Measurements from ENCODE around the gene STAT2. TPM values are rescaled to one million over a fixed set of nuclear protein-coding genes. Genes with fewer than 3 reads are reported as not detected.
"Not testable (repeated sequence)": the region's sequence is repeated elsewhere in the genome, so short reads cannot be mapped to it uniquely, and the experiment has no call there.

STAT2 gene
- total and polyA plus RNA-seq, 12 donors: 45.3 to 197 (median 98.9) TPM

DNA sequence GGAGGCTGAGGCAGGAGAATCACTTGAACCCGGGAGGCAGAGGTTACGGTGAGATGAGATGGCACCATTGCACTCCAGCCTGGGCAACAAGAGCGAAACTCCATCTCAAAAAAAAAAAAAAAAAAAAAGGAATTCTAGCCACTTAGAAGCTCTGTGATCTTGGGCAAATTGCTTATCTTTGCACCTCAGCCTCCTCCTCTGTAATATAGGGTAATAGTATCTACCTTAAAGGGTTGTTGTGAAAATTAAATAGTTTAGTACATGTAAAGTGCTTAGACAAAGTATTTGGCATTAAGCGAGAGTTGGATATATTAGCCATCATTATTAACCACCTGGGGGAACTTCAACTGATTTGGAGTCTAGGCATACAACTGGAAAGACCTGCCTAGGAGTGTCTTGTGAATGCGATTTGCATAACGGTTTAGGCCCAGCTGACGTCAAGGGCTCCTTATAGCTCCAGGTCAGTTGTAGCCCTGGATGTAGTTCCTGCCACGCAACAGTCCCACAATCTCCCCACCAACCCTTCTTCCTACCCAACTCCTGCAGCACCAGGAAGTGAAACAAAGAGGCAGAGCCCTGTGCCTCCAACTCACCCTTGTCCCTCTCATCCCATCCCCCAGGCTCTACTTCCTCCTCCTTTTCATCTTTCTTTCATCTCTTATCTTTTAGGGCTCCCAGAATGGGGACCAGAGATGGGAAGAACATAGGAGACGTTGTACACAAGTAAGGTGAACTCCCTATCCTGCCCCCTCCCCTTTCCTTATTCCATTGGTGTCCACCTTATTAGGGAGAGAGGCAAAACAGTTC, 23.3 kb downstream of the STAT2 start:
- intact Hi-C loops (cut with DNase I): no loop called here
- H3K4me3 ChIP-seq: no peak overlapping the region
- H3K27ac ChIP-seq: peak overlapping the region in 1 of 5 donors; percentile 21
- H3K4me1 ChIP-seq (replicated peaks in 1 of 2): peaks cover 7 to 24% of the 10 kb centered on the region in 2 donors
- H3K27me3 ChIP-seq: no peaks in the 10 kb centered on the region
- H3K36me3 ChIP-seq (replicated peaks in 1 of 2): no peaks in the 10 kb centered on the region
- DNase-seq: peak in 2 of 7 donors; percentile 32 to 40
- TF ChIP-seq, protein P1, sequence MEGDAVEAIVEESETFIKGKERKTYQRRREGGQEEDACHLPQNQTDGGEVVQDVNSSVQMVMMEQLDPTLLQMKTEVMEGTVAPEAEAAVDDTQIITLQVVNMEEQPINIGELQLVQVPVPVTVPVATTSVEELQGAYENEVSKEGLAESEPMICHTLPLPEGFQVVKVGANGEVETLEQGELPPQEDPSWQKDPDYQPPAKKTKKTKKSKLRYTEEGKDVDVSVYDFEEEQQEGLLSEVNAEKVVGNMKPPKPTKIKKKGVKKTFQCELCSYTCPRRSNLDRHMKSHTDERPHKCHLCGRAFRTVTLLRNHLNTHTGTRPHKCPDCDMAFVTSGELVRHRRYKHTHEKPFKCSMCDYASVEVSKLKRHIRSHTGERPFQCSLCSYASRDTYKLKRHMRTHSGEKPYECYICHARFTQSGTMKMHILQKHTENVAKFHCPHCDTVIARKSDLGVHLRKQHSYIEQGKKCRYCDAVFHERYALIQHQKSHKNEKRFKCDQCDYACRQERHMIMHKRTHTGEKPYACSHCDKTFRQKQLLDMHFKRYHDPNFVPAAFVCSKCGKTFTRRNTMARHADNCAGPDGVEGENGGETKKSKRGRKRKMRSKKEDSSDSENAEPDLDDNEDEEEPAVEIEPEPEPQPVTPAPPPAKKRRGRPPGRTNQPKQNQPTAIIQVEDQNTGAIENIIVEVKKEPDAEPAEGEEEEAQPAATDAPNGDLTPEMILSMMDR (IDR thresholded peaks at IDR 0.05): no peak
- TF ChIP-seq POLR2A (IDR thresholded peaks at IDR 0.05): no peak
- WGBS, 4 donors: 75 to 85% (median 76%) methylated on average over 9 of the region's 9 CpGs
- no peaks in the 10 kb centered on the region for H3K9me3 ChIP-seq (replicated peaks in 1 of 3)

DNA sequence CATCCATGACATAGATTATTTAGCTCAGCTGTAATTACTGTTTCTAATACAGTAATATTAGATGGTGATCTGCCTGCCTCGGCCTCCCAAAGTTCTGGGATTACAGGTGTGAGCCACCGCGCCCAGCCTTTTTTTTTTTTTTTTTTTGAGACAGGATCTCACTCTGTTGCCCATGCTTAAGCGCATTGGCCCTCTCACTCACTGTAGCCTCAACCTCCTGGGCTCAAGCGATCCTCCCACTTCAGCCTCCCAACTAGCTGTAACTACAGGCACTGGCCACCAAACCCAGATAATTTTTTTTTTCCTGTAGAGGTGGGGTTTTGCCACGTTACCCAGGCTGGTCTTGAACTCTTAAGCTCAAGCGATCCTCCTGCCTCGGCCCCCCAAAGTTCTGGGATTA, 24.4 kb downstream of the STAT2 start:
- WGBS, 4 donors: 94 to 96% (median 95%) methylated on average over 7 to 8 of the region's 8 CpGs
- H3K9me3 ChIP-seq (replicated peaks in 1 of 3); H3K36me3 ChIP-seq (replicated peaks in 1 of 2); H3K27me3 ChIP-seq; H3K27ac ChIP-seq; H3K4me3 ChIP-seq; DNase-seq; intact Hi-C loops (cut with DNase I): not testable (repeated sequence)
- peaks cover 7 to 24% of the 10 kb centered on the region in 2 donors for H3K4me1 ChIP-seq (replicated peaks in 1 of 2)

DNA sequence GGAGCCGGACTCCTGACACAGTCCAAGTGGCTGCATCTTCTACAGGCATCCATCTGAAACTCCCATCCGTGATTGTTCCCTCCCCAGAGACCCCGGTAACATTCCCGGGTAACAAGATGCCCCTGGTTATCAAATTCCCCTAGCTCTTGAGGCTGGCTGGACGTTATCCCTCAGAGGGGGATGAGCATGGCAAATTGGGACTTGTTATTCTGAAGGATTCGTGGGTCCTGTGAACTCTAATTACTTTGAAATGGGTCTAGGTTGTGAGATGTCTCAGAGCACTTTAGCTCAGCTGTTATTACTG, 25.5 kb downstream of the STAT2 start:
- H3K4me3 ChIP-seq: peak overlapping the region; percentile 12 to 57 (median 37)
- H3K4me1 ChIP-seq (replicated peaks in 1 of 2): peaks cover 7 to 24% of the 10 kb centered on the region in 2 donors
- intact Hi-C loops (cut with DNase I): no loop called here
- TF ChIP-seq, protein P1 (IDR thresholded peaks at IDR 0.05): no peak
- no peak for TF ChIP-seq POLR2A (IDR thresholded peaks at IDR 0.05)
- H3K27me3 ChIP-seq: no peaks in the 10 kb centered on the region
- peak overlapping the region; percentile 85 to 96 (median 87) for H3K27ac ChIP-seq
- no peaks in the 10 kb centered on the region for H3K9me3 ChIP-seq (replicated peaks in 1 of 3)
- DNase-seq: no peak
- 7 to 10% (median 8%) methylated on average over 6 of the region's 6 CpGs for WGBS, 4 donors
- H3K36me3 ChIP-seq (replicated peaks in 1 of 2): no peaks in the 10 kb centered on the region

DNA sequence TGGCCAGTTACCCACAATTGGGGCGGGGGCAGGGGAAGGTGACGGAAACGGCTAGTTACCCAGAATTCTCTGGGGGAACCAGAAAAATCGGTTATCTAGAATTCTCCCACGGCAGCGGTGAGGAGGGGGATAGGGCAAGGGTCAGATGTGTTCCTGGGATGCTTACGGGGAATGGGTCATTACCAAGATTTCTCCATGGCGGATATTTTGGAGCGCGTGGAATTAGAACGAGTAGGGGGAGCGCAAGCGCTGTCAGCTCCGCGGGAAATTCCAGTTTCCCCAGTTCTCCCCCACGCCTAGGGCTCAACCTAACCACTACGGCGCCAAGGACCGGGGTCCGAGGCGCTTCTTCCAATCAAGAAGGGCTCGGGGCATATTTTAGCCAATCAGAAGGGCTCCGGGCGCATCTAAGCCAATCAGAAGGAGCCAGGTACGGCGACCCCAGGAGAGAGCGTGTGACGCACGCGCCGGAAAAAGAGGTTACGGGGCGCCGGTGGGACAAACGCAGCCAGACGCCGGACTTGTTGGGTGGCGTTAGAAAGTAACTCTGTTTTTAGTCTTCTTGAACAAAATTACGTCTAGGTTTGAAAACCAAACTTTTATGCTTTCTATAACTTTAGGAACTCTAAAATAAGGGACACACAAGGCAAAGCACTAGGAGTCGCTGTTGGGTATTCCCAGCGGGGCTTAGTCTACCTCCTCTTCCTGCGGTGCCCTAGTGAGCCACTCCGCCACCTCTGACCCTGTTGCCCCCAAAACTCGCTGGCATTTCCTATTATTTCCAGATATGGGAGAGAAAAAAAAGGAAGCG, 26.0 kb downstream of the STAT2 start, which contains the start of gene PAN2:
PAN2 (minus strand) TSS at position 322 of the 811 bp plus-strand sequence. CDS start 906 bp downstream, outside the sequence.
- H3K36me3 ChIP-seq (replicated peaks in 1 of 2): no peaks in the 10 kb centered on the region
- H3K4me1 ChIP-seq (replicated peaks in 1 of 2): peaks cover 7 to 22% of the 10 kb centered on the region in 2 donors
- H3K27me3 ChIP-seq: no peaks in the 10 kb centered on the region
- peak; percentile 94 to 99 (median 98) for DNase-seq
- no peaks in the 10 kb centered on the region for H3K9me3 ChIP-seq (replicated peaks in 1 of 3)
- peak within 1 kb of the TSS; percentile 85 to 96 (median 87) for H3K27ac ChIP-seq
- WGBS, 4 donors: 0 to 1% (median 0%) methylated on average over 44 to 45 of the region's 45 CpGs
- peak within 1 kb of the TSS; percentile 44 to 58 (median 55) for H3K4me3 ChIP-seq
- intact Hi-C loops (cut with DNase I): no loop called here
- TF ChIP-seq POLR2A (IDR thresholded peaks at IDR 0.05): peak; percentile 18 to 65
- TF ChIP-seq, protein P1 (IDR thresholded peaks at IDR 0.05): peak; percentile 36 to 69 (median 59)
